Right renal pelvis (tissue), 4 donors: ENCODE results near the gene L3MBTL1. TPM values are rescaled to one million over a fixed set of nuclear protein-coding genes. Genes with fewer than 3 reads are reported as not detected.
A peak's percentile ranks its signal among the peaks of the same experiment; 100 is the strongest.
"Not testable (repeated sequence)": the region's sequence is repeated elsewhere in the genome, so short reads cannot be mapped to it uniquely, and the experiment has no call there.

Experiments
- DNase-seq, 4 donors: peaks; one replicate each; pipeline ENCODE4 v3.0.0-alpha.2; 2013; ENCODE audit warnings: low read depth in 4 of 4, low spot score in 3 of 4, missing footprints in 1 of 4
- polyA plus RNA-seq, 4 donors: library from polyadenylated mRNA; unstranded; fragments of 120-200 nt; gene quantifications; one replicate each; pipeline ENCODE4 v1.2.1, GENCODE V29; 2013; ENCODE audit not compliant: insufficient read length in 4 of 4

L3MBTL1 gene
- polyA plus RNA-seq, 4 donors, result 12.4 to 18.7 (median 13.8) TPM

- DNase-seq, result not testable (repeated sequence)
Measured at GRCh38 chr20:43502021-43502420, 5.5 kb upstream of the L3MBTL1 start.

GRCh38 chr20:43506238-43506637, 1.3 kb upstream of the L3MBTL1 start:
- no peak for DNase-seq

GRCh38 chr20:43508106-43508505, 609 bp downstream of the L3MBTL1 start:
- DNase-seq, result no peak

GRCh38 chr20:43508604-43509040, 1.1 kb downstream of the L3MBTL1 start:
- no peak for DNase-seq

- no peak for DNase-seq
Measured at GRCh38 chr20:43511879-43512278, 4.4 kb downstream of the L3MBTL1 start.

GRCh38 chr20:43513372-43513930, 6.0 kb downstream of the L3MBTL1 start:
- DNase-seq, result no peak

GRCh38 chr20:43513931-43514647, 6.6 kb downstream of the L3MBTL1 start:
- DNase-seq, result peak; percentile 87 to 96 (median 95)

GRCh38 chr20:43514648-43514999, 7.1 kb downstream of the L3MBTL1 start:
- no peak for DNase-seq

- no peak for DNase-seq
Measured at GRCh38 chr20:43515628-43516027, 8.1 kb downstream of the L3MBTL1 start.

GRCh38 chr20:43516251-43516824, 8.8 kb downstream of the L3MBTL1 start:
- DNase-seq, result no peak

- no peak for DNase-seq
Measured at GRCh38 chr20:43520074-43520630, 12.7 kb downstream of the L3MBTL1 start.

GRCh38 chr20:43525021-43525420, 17.5 kb downstream of the L3MBTL1 start:
- no peak for DNase-seq

- no peak for DNase-seq
Measured at GRCh38 chr20:43528258-43528875, 20.9 kb downstream of the L3MBTL1 start.

- no peak for DNase-seq
Measured at GRCh38 chr20:43529051-43529450, 21.6 kb downstream of the L3MBTL1 start.

GRCh38 chr20:43529457-43530153, 22.1 kb downstream of the L3MBTL1 start:
- DNase-seq, result no peak

GRCh38 chr20:43530321-43531090, 23.0 kb downstream of the L3MBTL1 start:
- DNase-seq, result no peak

GRCh38 chr20:43531091-43531443, 23.6 kb downstream of the L3MBTL1 start:
- DNase-seq, result no peak

GRCh38 chr20:43532416-43533055, 25.0 kb downstream of the L3MBTL1 start:
- DNase-seq, result no peak

- DNase-seq, result no peak
Measured at GRCh38 chr20:43533060-43533459, 25.6 kb downstream of the L3MBTL1 start.

GRCh38 chr20:43534016-43534415, 26.5 kb downstream of the L3MBTL1 start:
- DNase-seq, result no peak
